Measurements from ENCODE around the gene C3AR1.

The C3AR1 gene

DNA sequence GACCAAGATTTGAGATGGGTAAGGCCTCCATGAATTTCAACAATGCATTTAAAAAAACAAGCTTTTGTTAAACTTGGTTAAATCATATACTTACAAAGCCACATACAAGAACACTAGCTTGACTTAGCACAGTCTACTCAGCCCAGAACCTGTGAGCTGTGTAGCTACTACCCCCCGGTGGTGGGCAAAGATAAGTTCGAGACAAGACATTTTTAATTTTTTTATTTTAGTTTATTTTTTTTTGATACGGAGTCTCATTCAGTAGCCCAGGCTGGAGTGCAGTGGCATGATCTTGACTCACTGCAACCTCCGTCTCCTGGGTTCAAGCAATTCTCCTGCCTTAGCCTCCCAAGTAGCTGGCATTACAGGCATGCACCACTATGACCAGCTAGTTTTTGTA lies 12.2 kb upstream of the C3AR1 start:
- Histone ChIP-seq H2AFZ (ENCODE audit: low read length) (no peak overlapping the region), H3K9ac (ENCODE audit: low read length) (no peak overlapping the region), H3K9me2 (replicated peaks; ENCODE audit: insufficient read depth, low read length) (no peaks in the 10 kb centered on the region), H3K4me3 (ENCODE audit: low read length) (no peak overlapping the region), H3K27me3 (replicated peaks; ENCODE audit: insufficient read depth, low read length) (no peaks in the 10 kb centered on the region), H3K36me3 (replicated peaks; ENCODE audit: insufficient read depth, low read length) (no peaks in the 10 kb centered on the region), H3F3A (ENCODE audit: insufficient read depth, low read length) (peaks cover 23% of the 10 kb centered on the region), H3K9me3 (replicated peaks; ENCODE audit: insufficient read depth, low read length) (no peaks in the 10 kb centered on the region), H3K79me2 (ENCODE audit: low read length) (peaks cover 19% of the 10 kb centered on the region), H3K4me1 (ENCODE audit: low read length) (peaks cover 11% of the 10 kb centered on the region), H3K4me2 (ENCODE audit: low read depth, low read length) (no peak overlapping the region), H4K20me1 (ENCODE audit: insufficient read depth, low read length) (no peaks in the 10 kb centered on the region), H3K27ac (ENCODE audit: low read length) (no peak overlapping the region)
- DNase-seq = peak; percentile 69
- TF ChIP-seq EZH2phosphoT487 (IDR thresholded peaks at IDR 0.05; ENCODE audit: low read length) (no peak), EZH2 (optimal IDR thresholded peaks at IDR 0.05; ENCODE audit: low read depth, low read length) (no peak)
- TF ChIP-seq, protein P1, sequence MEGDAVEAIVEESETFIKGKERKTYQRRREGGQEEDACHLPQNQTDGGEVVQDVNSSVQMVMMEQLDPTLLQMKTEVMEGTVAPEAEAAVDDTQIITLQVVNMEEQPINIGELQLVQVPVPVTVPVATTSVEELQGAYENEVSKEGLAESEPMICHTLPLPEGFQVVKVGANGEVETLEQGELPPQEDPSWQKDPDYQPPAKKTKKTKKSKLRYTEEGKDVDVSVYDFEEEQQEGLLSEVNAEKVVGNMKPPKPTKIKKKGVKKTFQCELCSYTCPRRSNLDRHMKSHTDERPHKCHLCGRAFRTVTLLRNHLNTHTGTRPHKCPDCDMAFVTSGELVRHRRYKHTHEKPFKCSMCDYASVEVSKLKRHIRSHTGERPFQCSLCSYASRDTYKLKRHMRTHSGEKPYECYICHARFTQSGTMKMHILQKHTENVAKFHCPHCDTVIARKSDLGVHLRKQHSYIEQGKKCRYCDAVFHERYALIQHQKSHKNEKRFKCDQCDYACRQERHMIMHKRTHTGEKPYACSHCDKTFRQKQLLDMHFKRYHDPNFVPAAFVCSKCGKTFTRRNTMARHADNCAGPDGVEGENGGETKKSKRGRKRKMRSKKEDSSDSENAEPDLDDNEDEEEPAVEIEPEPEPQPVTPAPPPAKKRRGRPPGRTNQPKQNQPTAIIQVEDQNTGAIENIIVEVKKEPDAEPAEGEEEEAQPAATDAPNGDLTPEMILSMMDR (IDR thresholded peaks at IDR 0.05; ENCODE audit: low read length) = peak; percentile 35

DNA sequence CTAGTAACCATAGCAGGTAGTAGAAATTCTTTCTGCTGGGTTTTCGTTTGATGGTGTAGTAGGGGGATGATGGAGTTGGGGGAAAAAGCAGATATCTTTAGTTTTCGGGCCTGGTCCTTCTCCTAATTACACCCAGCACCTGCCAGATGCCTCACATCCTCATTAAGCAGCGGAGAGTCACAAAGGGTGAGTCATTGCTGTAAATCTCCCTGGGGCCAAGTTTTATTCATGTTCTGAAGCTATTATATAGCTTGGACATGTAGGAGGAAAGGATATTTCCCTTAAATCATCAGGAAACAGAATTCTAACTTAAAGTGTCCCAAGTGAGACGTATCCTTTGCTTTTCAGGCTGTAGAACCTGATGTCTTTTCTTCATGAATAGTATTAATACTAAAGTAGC lies 11.0 kb upstream of the C3AR1 start:
- no peak for DNase-seq

DNA sequence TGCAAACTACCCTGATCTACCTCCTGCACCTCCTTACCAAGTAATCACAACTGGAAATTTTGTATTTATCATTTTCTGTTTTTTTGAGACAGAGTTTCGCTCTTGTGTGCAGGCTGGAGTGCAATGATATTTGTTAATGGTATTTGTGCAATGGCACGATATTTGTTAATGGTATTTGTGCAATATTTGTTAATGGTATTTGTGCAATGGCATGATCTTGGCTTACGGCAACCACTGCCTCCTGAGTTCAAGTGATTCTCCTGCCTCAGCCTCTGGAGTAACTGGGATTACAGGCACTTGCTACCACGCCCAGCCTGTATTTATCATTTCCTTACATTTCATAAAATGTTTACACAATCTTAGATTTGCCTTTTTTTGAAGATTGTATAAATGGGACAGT lies 10.2 kb upstream of the C3AR1 start:
- TF ChIP-seq, protein P1 (IDR thresholded peaks at IDR 0.05; ENCODE audit: low read length) = no peak
- no peak for TF ChIP-seq EZH2phosphoT487 (IDR thresholded peaks at IDR 0.05; ENCODE audit: low read length)
- TF ChIP-seq EZH2 (optimal IDR thresholded peaks at IDR 0.05; ENCODE audit: low read depth, low read length) = no peak
- Histone ChIP-seq H3K4me1 (ENCODE audit: low read length) (peaks cover 11% of the 10 kb centered on the region), H3K36me3 (replicated peaks; ENCODE audit: insufficient read depth, low read length) (no peaks in the 10 kb centered on the region), H3K9me3 (replicated peaks; ENCODE audit: insufficient read depth, low read length) (no peaks in the 10 kb centered on the region), H3K79me2 (ENCODE audit: low read length) (peaks cover under 1% of the 10 kb centered on the region; the same call in 1 of the 2 replicates), H3K9me2 (replicated peaks; ENCODE audit: insufficient read depth, low read length) (no peaks in the 10 kb centered on the region), H3K27ac (ENCODE audit: low read length) (no peak overlapping the region), H3K9ac (ENCODE audit: low read length) (no peak overlapping the region), H3K27me3 (replicated peaks; ENCODE audit: insufficient read depth, low read length) (no peaks in the 10 kb centered on the region), H4K20me1 (ENCODE audit: insufficient read depth, low read length) (no peaks in the 10 kb centered on the region), H3K4me3 (ENCODE audit: low read length) (no peak overlapping the region), H2AFZ (ENCODE audit: low read length) (no peak overlapping the region), H3K4me2 (ENCODE audit: low read depth, low read length) (no peak overlapping the region), H3F3A (ENCODE audit: insufficient read depth, low read length) (peaks cover 7% of the 10 kb centered on the region)
- no peak for DNase-seq

More for the DNA sequence above, 11.0 kb upstream of the C3AR1 start:
- Histone ChIP-seq H3K9ac (ENCODE audit: low read length) (no peak overlapping the region), H2AFZ (ENCODE audit: low read length) (no peak overlapping the region), H3K4me2 (ENCODE audit: low read depth, low read length) (no peak overlapping the region), H3K36me3 (replicated peaks; ENCODE audit: insufficient read depth, low read length) (no peaks in the 10 kb centered on the region), H3K9me2 (replicated peaks; ENCODE audit: insufficient read depth, low read length) (no peaks in the 10 kb centered on the region), H3K4me1 (ENCODE audit: low read length) (peaks cover 11% of the 10 kb centered on the region), H3K4me3 (ENCODE audit: low read length) (no peak overlapping the region), H3F3A (ENCODE audit: insufficient read depth, low read length) (peaks cover 15% of the 10 kb centered on the region), H3K27me3 (replicated peaks; ENCODE audit: insufficient read depth, low read length) (no peaks in the 10 kb centered on the region), H3K9me3 (replicated peaks; ENCODE audit: insufficient read depth, low read length) (no peaks in the 10 kb centered on the region), H3K79me2 (ENCODE audit: low read length) (peaks cover 7% of the 10 kb centered on the region), H4K20me1 (ENCODE audit: insufficient read depth, low read length) (no peaks in the 10 kb centered on the region), H3K27ac (ENCODE audit: low read length) (no peak overlapping the region)
- TF ChIP-seq EZH2 (optimal IDR thresholded peaks at IDR 0.05; ENCODE audit: low read depth, low read length) (no peak), EZH2phosphoT487 (IDR thresholded peaks at IDR 0.05; ENCODE audit: low read length) (no peak)
- TF ChIP-seq, protein P1 (IDR thresholded peaks at IDR 0.05; ENCODE audit: low read length) = no peak

Measured in MM.1S (cell line).